HG02973 (cell line): ENCODE data around the gene USP2.

Source experiments
- ATAC-seq: cut with Tn5 transposase; IDR thresholded peaks from one replicate; pipeline ENCODE4 v1.9.1; 2021; ENCODE audit warnings: moderate library complexity; ENCODE audit not compliant: unreplicated experiment

USP2 gene

GRCh38 chr11:119323532-119324033 lies 57.9 kb downstream of the USP2 start:
- no peak for ATAC-seq

DNA sequence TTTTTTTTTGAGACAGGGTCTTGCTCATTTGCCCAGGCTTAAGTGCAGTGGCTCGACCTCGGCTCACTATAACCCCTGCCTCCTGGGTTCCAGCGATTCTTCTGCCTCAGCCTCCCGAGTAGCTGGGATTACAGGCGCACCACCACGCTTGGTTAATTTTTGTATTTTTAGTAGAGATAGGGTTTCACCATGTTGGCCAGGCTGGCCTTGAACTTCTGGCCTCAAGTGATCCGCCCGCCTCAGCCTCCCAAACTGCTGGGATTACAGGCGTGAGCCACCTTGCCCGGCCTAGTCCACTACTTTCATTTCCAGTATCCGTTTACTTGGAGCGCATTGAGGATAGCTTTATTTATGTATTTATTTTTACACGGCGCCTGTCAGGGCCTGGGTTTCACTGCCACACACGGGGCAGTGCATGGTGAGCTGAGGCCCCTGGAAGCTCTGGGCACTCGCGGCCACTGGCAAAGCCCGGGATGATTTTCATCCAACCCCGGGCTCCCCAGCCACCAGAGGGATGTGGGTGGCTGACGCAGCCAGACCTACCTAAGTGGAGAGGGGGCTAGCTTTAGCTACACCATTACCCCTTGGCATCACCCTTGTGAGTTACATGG lies 58.5 kb downstream of the USP2 start:
- ATAC-seq, result no peak

DNA sequence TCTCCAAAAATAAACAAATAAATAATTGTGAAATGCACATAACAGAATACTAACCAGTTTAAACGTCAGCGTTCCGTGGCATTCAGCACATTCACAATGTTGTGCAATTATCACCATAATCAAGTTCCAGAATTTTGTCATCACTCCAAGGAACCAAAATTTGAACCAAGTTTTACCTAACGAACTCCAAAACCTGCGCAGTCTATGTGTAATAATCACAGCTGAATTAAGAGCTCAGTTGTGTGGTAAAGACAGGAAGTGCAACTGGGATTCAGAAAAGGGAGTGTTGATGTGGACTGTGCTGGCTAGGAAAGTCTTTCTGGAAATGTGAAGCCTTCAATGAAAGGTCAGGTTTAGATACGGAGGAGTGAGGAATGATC lies 59.1 kb downstream of the USP2 start:
- no peak for ATAC-seq

- peak; percentile 41 for ATAC-seq
Measured at GRCh38 chr11:119320776-119321524, 60.5 kb downstream of the USP2 start.

DNA sequence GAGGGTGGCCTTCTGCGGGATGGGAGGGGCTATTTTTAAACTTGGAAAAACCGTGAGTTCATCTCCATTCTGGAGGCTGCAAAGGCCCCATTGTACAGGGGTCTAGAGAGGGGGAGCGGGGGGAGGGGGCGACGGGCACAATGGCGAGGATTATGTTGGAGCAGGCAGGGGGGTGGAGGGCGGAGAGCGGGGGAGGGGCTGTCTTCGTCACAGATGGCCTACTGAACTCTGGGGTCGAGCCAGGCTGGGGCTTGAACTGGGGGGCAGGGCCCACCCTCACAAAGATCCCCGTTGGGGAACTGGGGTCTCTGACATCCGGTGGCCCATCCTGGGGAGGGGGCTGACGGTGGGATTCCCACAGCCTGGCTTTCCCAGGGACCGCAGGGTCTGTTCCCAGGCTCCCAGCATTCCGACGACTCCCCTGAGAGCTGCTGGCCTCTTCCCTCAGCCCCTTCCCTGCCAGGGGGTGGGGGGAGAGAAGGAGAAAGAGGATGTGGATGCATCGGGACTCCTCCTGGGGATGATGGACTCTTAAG lies 61.2 kb downstream of the USP2 start:
- no peak for ATAC-seq

GRCh38 chr11:119319700-119320239 lies 61.7 kb downstream of the USP2 start:
- ATAC-seq, result no peak

- no peak for ATAC-seq
Measured at GRCh38 chr11:119319136-119319699, 62.3 kb downstream of the USP2 start.

- ATAC-seq, result no peak
Measured at GRCh38 chr11:119318240-119319135, 63.0 kb downstream of the USP2 start.

GRCh38 chr11:119317592-119318239 lies 63.8 kb downstream of the USP2 start:
- ATAC-seq, result no peak

- no peak for ATAC-seq
Measured at GRCh38 chr11:119316729-119317591, 64.5 kb downstream of the USP2 start, which contains the start of gene MCAM. Gene MCAM (minus strand): TSS chr11:119317130. CDS start chr11:119317101, 29 bp downstream.

DNA sequence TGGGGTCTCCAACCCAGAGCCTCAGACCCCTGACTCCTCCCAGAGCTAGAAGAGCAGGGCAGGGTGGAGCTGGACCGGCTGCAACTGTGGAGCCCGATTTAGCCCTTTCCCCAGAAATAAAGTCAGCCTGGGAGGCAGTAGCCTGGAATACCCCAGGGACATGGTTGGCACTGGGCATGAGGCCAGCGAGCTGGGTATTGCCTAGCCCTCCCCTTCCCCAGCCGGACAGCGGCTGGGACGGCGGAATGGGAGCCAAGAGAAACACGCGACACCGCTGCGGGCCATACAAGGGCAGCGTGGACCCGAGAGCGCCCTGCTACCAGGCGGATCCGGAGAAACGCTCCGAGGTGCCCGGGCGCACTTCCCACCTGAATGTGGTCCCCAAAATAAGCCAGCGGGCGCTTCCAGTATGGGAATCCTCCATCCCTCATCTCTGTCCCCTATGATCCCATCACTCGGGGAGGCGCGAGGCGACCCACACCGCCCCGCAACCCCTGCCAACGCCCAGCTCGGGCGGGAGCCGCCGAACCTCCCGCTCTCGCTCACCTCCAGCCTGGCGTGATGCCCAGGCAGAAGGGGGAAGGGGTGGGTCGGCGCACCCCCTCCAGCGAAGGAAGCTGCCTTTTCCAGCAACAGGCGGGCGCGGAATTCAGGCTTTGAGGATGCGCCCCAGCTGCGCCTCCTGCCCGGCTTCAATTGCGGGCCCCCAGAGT lies 65.3 kb downstream of the USP2 start:
- ATAC-seq, result no peak

DNA sequence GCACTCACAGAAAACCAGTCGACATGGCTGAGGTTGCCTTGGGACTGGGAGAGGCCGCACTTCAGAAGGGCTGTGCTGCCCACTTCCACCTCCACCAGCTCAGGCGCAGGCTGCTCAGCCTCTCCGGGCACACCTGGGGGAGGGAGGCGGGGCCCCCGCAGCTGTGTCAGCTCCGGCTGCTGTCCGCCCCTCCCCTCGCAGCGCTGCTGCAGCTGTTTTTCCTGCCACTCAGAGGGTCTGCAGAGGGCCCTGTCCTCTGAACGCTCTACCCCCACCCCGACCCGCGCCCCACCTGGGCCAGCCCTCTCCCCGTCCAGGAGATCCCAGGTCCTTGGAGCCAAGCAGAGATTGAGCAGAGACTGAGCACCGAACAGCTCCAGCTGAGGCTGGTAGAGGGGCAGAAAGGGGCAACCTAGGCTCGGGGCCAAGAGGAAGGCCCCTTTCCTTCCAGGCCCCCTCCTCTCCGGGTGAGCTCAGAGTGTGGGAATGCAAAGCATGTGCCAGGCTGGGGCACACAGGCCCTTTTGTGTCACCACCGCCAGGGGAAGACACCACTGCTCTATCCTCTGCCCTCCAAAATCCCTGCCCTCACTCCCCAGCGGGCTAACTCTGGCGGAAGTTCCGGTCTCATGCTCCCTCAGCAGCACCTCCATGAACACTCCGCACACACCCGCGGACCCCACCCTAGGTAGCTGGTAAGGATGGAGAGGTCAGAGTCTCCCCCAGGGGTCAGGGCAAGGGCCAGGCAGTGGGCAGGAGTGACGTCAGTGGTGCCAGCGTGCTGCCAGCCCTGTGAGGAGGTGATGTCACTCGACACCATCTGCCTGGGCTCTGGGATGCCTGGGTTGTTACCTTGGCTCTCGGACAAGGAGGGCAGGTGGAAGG lies 66.1 kb downstream of the USP2 start:
- no peak for ATAC-seq

GRCh38 chr11:119314726-119315125 lies 66.8 kb downstream of the USP2 start:
- no peak for ATAC-seq

GRCh38 chr11:119310682-119311052 lies 70.8 kb downstream of the USP2 start:
- ATAC-seq, result no peak

DNA sequence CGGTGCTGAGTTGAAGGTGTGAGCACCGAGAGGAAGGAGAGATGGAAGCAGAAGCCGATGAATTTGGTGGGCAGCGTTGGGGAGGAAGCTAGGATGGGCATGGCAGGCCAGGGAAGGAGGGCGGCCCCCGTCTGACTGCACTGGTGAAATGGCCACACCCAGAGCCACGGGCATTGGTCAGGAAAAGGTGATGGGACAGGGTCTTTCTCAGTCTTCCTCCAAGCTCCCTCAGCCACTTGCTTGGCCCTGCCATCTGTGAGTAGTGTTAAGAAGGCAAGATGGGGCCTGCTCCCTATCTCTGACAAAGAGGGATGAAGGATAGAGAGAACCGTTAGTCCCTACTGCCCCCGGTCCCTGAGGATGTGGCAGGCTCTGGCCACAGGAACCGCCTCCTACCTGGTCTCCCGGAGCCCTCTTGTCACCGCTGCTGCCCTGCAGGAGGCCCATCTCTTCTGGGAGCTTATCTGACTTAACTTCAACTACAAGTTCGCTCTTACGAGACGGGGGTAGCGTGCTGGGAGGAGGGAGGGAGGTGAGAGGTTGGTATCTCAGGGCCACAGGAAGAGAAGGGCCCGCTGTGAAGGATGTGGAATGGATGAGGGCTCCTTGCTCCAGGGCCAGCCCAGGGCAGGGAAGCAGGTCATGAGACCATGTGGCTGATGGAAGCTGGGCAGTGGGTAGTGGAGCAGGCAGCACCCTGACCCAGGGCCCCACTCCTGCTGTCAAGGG lies 71.4 kb downstream of the USP2 start:
- no peak for ATAC-seq

GRCh38 chr11:119309411-119309810 lies 72.1 kb downstream of the USP2 start:
- no peak for ATAC-seq

GRCh38 chr11:119307974-119308373 lies 73.5 kb downstream of the USP2 start:
- ATAC-seq, result no peak
